Measurements from ENCODE around the gene WDTC1. TPM values are rescaled to one million over a fixed set of nuclear protein-coding genes. Genes with fewer than 3 reads are reported as not detected.

The WDTC1 gene
- total and polyA plus RNA-seq, 2 of the 8 experiments (the other 6 are each of a cell fraction or from before 2014, with no cell fraction given), result 7.5 to 18.7 TPM

DNA sequence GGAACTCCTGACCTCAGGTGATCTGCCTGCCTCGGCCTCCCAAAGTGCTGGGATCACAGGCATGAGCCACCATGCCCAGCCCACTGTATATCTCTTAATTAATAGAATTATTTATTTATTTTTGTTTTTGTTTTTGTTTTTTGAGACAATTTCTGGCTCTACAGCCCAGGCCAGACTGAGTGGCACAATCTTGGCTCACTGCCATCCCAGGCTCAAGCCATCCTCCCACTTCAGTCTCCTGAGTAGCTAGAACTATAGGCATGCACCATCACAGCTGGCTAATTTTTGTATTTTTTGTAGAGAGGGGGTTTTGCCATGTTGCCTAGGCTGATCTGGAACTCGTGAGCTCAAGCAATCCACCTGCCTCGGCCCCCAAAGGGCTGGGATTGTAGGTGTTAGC is 15.7 kb upstream of the WDTC1 start:
- no peaks in the 10 kb centered on the region for H4K20me1 ChIP-seq (replicated peaks in 1 of 2; ENCODE audit: control insufficient read depth in 1 of 2, insufficient read depth in 2 of 2, low read length in 2 of 2)
- H3K79me2 ChIP-seq (ENCODE audit: control insufficient read depth in 1 of 2, insufficient read depth in 2 of 2, low read length in 2 of 2), result no peaks in the 10 kb centered on the region
- no peak overlapping the region for H2BK5ac ChIP-seq (ENCODE audit: low read depth, low read length)
- H2AK5ac ChIP-seq (ENCODE audit: low read depth, low read length), result no peak overlapping the region
- H3K27me3 ChIP-seq (replicated peaks in 1 of 4; ENCODE audit: control insufficient read depth in 3 of 4, extremely low read depth in 1 of 4, insufficient read depth in 3 of 4, low read length in 3 of 4), result no peaks in the 10 kb centered on the region
- no peak overlapping the region for H2BK120ac ChIP-seq (replicated peaks; ENCODE audit: low read depth, low read length)
- no peak overlapping the region for H2BK12ac ChIP-seq (ENCODE audit: low read depth, low read length)
- CTCF ChIA-PET (ENCODE audit: partially characterized antibody), result interaction anchor here (0.8 to 1.4 kb wide), 3 partner anchors 19 to 65 kb away, joined by 3 to 4 read pairs (median 3); no protein-coding TSS in a partner anchor
- no peak overlapping the region for H2AFZ ChIP-seq (ENCODE audit: low read length)
- no peak overlapping the region for H2BK15ac ChIP-seq (ENCODE audit: low read length)
- 87% methylated on average over 3 of the region's 3 CpGs; no CpG with 5 or more reads in 1 of the 2 experiments for WGBS, 2 experiments (ENCODE audit: extremely low coverage in 1 of 2, insufficient coverage in 1 of 2, insufficient read length in 1 of 2, insufficient replicate concordance in 2 of 2, low coverage in 1 of 2, low lambda C conversion rate in 2 of 2, missing lambda C conversion rate in 1 of 2)
- no peak overlapping the region for H3K18ac ChIP-seq (ENCODE audit: extremely low read depth, low read length)
- POLR2A ChIA-PET (ENCODE audit: partially characterized antibody), result no interaction called here
- H3K23ac ChIP-seq (ENCODE audit: insufficient read length), result no peak overlapping the region
- H3K36me3 ChIP-seq (ENCODE audit: control insufficient read depth in 2 of 4, insufficient read depth in 4 of 4, low read length in 3 of 4), result no peaks in the 10 kb centered on the region
- H3K14ac ChIP-seq (ENCODE audit: insufficient read length), result no peak overlapping the region
- H3K27ac ChIP-seq (ENCODE audit: low read depth, low read length), result no peak overlapping the region
- FAIRE-seq (no peak), DNase-seq (ENCODE audit: low read depth in 1 of 2, low spot score in 2 of 2) (no peak)
- H3K56ac ChIP-seq (replicated peaks; ENCODE audit: insufficient read length, low read depth, low read length), result no peak overlapping the region
- no peaks in the 10 kb centered on the region for H3K23me2 ChIP-seq (ENCODE audit: low read depth, low read length)
- H3K4me1 ChIP-seq (replicated peaks in 1 of 4; ENCODE audit: control insufficient read depth in 3 of 4, insufficient read depth in 4 of 4, low read length in 3 of 4), result no peaks in the 10 kb centered on the region
- no peak overlapping the region for H3K4me3 ChIP-seq (ENCODE audit: extremely low read depth in 1 of 4, insufficient read depth in 2 of 4, low read depth in 3 of 4, low read length in 4 of 4)
- no peak overlapping the region for H3K4ac ChIP-seq (replicated peaks; ENCODE audit: insufficient read length, low read depth, low read length)
- H4K8ac ChIP-seq (ENCODE audit: extremely low read depth, insufficient read depth, low read length), result no peak overlapping the region
- H2BK20ac ChIP-seq (ENCODE audit: low read length), result no peak overlapping the region
- H3K9me3 ChIP-seq (ENCODE audit: insufficient read depth in 2 of 2, low read depth in 1 of 2, low read length in 1 of 2), result no peaks in the 10 kb centered on the region
- H3K4me2 ChIP-seq (ENCODE audit: insufficient read depth in 1 of 2, low read depth in 2 of 2, low read length in 2 of 2), result no peak overlapping the region
- no peaks in the 10 kb centered on the region for H3K79me1 ChIP-seq (ENCODE audit: low read depth, low read length)
- no peak overlapping the region for H3K9ac ChIP-seq (replicated peaks in 1 of 4; ENCODE audit: extremely low read depth in 1 of 4, low read depth in 3 of 4, low read length in 3 of 4)
- no peak overlapping the region for H4K5ac ChIP-seq (ENCODE audit: insufficient read length, low read depth, low read length)
- no peak overlapping the region for H4K91ac ChIP-seq (replicated peaks; ENCODE audit: insufficient read length, low read length)
- TF ChIP-seq SIX5 (IDR thresholded peaks at IDR 0.05; ENCODE audit: low read depth, low read length) (no peak), CTCF (IDR thresholded peaks at IDR 0.05; ENCODE audit: control extremely low read depth in 1 of 3, insufficient read depth in 1 of 3, low read depth in 1 of 3, low read length in 3 of 3) (no peak), SUZ12 (IDR thresholded peaks at IDR 0.05; ENCODE audit: low read length) (no peak), POLR2AphosphoS5 (IDR thresholded peaks at IDR 0.05; ENCODE audit: low read depth, low read length) (no peak), NANOG (IDR thresholded peaks at IDR 0.05; ENCODE audit: insufficient read depth, low read depth, low read length, poor library complexity, severe bottlenecking) (no peak)
- TF ChIP-seq, protein P1, sequence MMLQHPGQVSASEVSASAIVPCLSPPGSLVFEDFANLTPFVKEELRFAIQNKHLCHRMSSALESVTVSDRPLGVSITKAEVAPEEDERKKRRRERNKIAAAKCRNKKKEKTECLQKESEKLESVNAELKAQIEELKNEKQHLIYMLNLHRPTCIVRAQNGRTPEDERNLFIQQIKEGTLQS (IDR thresholded peaks at IDR 0.05; ENCODE audit: insufficient read depth, low read depth, low read length), result no peak
